Stimulated activated CD8-positive, alpha-beta memory T cell treated with anti-CD3 and anti-CD28 coated beads, Interleukin-2, amount 100 ng/mL, for 1 hour (primary cell): ENCODE measurements around the gene HOXD8.

ENCODE experiments used
- DNase-seq, 2 donors: peaks; one replicate each; pipeline ENCODE4 v3.0.0-alpha.2; 2020; ENCODE audit warnings: low read depth in 2 of 2

Gene HOXD8

GRCh38 chr2:176146645-176147044 lies 17.1 kb downstream of the HOXD8 start:
- no peak for DNase-seq

- no peak for DNase-seq
These were observed 17.8 kb downstream of the HOXD8 start for GRCh38 chr2:176147210-176147799.

- no peak for DNase-seq
These were observed 18.4 kb downstream of the HOXD8 start for GRCh38 chr2:176147800-176148496.

- no peak for DNase-seq
These were observed 19.4 kb downstream of the HOXD8 start for GRCh38 chr2:176148751-176149421.

GRCh38 chr2:176149481-176149938 lies 20.0 kb downstream of the HOXD8 start:
- DNase-seq: no peak

GRCh38 chr2:176149939-176150583 lies 20.6 kb downstream of the HOXD8 start:
- DNase-seq: no peak

GRCh38 chr2:176150584-176151441 lies 21.3 kb downstream of the HOXD8 start:
- DNase-seq: no peak

- DNase-seq: no peak
These were observed 22.2 kb downstream of the HOXD8 start, which contains the start of gene HOXD4 for GRCh38 chr2:176151442-176152287. HOXD4 (plus strand) TSS chr2:176151550; CDS start chr2:176151634, 84 bp downstream.

GRCh38 chr2:176152350-176153181 lies 23.1 kb downstream of the HOXD8 start:
- DNase-seq: no peak

- DNase-seq: no peak
These were observed 25.2 kb downstream of the HOXD8 start for GRCh38 chr2:176154576-176155252.

GRCh38 chr2:176155356-176156044 lies 26.0 kb downstream of the HOXD8 start:
- DNase-seq: no peak

GRCh38 chr2:176156301-176156806 lies 26.8 kb downstream of the HOXD8 start:
- no peak for DNase-seq

GRCh38 chr2:176156807-176157498 lies 27.4 kb downstream of the HOXD8 start, which contains the start of gene HOXD3:
HOXD3 (plus strand) TSS chr2:176157307; CDS start chr2:176169115, 11,808 bp downstream.
- no peak for DNase-seq

- DNase-seq: no peak
These were observed 28.1 kb downstream of the HOXD8 start for GRCh38 chr2:176157499-176158185.

- no peak for DNase-seq
These were observed 28.7 kb downstream of the HOXD8 start for GRCh38 chr2:176158186-176158591.

- DNase-seq: no peak
These were observed 29.6 kb downstream of the HOXD8 start for GRCh38 chr2:176158855-176159662.
